HG02943 (cell line): Measurements from ENCODE around the gene DLG2.
"Not testable (repeated sequence)": the region's sequence is repeated elsewhere in the genome, so short reads cannot be mapped to it uniquely, and the experiment has no call there.

ENCODE experiments used
- ATAC-seq: cut with Tn5 transposase; IDR thresholded peaks from one replicate; pipeline ENCODE4 v1.9.1; 2021; ENCODE audit warnings: mild to moderate bottlenecking, low read depth, moderate library complexity; ENCODE audit not compliant: unreplicated experiment

The DLG2 gene

GRCh38 chr11:83609191-83609590 lies 2018.0 kb downstream of the DLG2 start:
- no peak for ATAC-seq

GRCh38 chr11:83608571-83608970 lies 2018.6 kb downstream of the DLG2 start:
- ATAC-seq: no peak

- no peak for ATAC-seq
Measured at GRCh38 chr11:83601914-83602527, 2025.1 kb downstream of the DLG2 start.

GRCh38 chr11:83601201-83601913 lies 2025.8 kb downstream of the DLG2 start:
- no peak for ATAC-seq

- no peak for ATAC-seq
Measured at GRCh38 chr11:83600661-83601060, 2026.5 kb downstream of the DLG2 start.

GRCh38 chr11:83599066-83599465 lies 2028.1 kb downstream of the DLG2 start:
- no peak for ATAC-seq

- ATAC-seq: not testable (repeated sequence)
Measured at GRCh38 chr11:83587797-83588196, 2039.3 kb downstream of the DLG2 start.

- ATAC-seq: peak; percentile 62
Measured at GRCh38 chr11:83583757-83584366, 2043.3 kb downstream of the DLG2 start.

GRCh38 chr11:83574519-83574918 lies 2052.6 kb downstream of the DLG2 start:
- ATAC-seq: no peak

GRCh38 chr11:83572581-83573496 lies 2054.3 kb downstream of the DLG2 start:
- ATAC-seq: no peak

GRCh38 chr11:83571302-83571701 lies 2055.8 kb downstream of the DLG2 start:
- ATAC-seq: no peak

GRCh38 chr11:83569134-83569805 lies 2057.9 kb downstream of the DLG2 start:
- ATAC-seq: no peak

- no peak for ATAC-seq
Measured at GRCh38 chr11:83568516-83568915, 2058.6 kb downstream of the DLG2 start.

- no peak for ATAC-seq
Measured at GRCh38 chr11:83566950-83567349, 2060.2 kb downstream of the DLG2 start.

- no peak for ATAC-seq
Measured at GRCh38 chr11:83564870-83565269, 2062.3 kb downstream of the DLG2 start.

- ATAC-seq: no peak
Measured at GRCh38 chr11:83558281-83558680, 2068.9 kb downstream of the DLG2 start.

- ATAC-seq: no peak
Measured at GRCh38 chr11:83557653-83558052, 2069.5 kb downstream of the DLG2 start.

GRCh38 chr11:83554876-83555275 lies 2072.3 kb downstream of the DLG2 start:
- ATAC-seq: no peak

GRCh38 chr11:83549984-83550667 lies 2077.0 kb downstream of the DLG2 start:
- ATAC-seq: no peak

- ATAC-seq: no peak
Measured at GRCh38 chr11:83546368-83546767, 2080.8 kb downstream of the DLG2 start.
